ENCODE results near the gene GSTM2.

DNA sequence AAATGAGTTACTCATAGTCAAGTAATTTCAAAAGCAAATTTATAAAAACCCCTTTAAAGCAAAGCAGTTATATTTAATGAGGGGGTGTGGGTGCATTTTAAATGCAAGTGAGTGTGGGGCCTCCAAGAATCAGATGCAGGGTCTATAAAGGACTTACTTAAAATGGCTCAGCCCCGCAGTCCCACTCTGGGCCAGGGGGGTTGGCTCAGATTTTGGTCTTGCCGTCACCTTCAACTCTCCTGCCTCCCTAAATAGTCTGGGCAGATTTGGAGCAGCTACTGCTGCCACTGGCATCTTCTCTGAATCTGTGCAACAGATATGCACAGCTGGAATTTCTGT is 32.0 kb upstream of the GSTM2 start:
- TF ChIP-seq POLR2AphosphoS5 (IDR thresholded peaks at IDR 0.05; ENCODE audit: low read depth, low read length) (no peak), CTCF (IDR thresholded peaks at IDR 0.05) (no peak)

All from Panc1 (cell line).